HG03103 (cell line): ENCODE results near the gene NCS1.

Experiments used
- ATAC-seq: cut with Tn5 transposase; IDR thresholded peaks from one replicate; pipeline ENCODE4 v1.9.1; 2021; ENCODE audit warnings: low read depth; ENCODE audit not compliant: unreplicated experiment

NCS1 gene

DNA sequence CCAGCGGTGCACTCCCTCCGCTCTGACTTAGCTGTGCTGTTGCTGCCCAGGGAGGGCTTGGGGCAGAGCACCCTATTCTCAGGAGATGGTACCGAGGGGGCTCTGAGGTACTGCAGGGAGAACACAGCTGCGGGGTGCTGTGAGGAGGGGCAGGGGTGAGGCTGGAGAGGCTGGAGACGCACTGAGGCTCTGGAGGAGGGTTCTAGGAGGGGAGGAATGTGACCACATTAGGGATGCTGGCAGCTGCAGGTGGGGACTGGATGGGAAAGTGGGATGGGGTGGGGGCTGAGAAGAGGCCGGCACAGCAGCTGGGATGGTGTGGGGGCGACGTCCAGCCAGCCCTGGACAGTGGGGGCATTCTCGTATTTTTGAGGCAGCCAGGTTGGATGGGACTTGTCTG lies 20.9 kb downstream of the NCS1 start:
- no peak for ATAC-seq

DNA sequence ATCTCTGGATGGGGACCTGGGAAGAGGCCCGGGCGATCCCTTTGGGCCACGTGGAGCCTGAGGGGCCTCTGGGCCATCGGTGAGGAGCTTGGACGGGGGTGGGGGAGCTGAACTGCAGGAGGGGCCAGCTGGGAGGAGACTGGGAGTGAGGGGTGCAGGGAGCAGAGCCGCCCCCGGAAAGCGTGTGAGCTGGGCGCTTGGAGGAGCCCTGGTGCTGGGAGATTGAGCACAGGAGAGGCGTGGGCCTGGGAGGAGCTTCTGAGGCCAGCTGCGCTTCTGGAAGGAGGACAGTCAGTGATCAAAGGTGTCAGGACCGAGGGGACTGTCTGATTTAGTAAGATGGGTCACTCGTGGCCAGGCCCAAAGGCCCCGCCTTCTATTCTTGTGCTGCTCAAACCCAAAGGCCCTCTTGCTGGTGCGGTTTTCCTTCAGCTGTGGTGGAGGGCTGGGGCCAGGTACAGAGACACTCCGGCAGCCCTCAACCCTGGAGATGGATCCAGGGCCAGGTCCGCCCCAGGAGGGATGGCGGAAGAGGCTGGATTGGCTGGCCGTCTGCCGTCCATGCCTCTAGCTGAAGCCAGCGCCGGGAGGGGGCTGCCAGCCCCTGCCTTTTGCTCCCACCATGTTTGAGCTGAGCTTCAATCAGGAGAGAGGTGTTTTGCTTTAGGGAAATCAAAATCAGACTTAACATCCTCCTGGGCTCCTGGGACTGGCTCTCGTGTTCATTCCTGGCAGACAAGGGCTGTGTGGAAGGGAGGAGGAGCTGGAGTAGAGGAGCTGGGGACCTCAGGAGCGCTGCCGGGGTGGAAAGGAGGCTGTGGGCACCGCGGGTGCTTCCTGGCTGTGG lies 21.6 kb downstream of the NCS1 start:
- ATAC-seq, result no peak

DNA sequence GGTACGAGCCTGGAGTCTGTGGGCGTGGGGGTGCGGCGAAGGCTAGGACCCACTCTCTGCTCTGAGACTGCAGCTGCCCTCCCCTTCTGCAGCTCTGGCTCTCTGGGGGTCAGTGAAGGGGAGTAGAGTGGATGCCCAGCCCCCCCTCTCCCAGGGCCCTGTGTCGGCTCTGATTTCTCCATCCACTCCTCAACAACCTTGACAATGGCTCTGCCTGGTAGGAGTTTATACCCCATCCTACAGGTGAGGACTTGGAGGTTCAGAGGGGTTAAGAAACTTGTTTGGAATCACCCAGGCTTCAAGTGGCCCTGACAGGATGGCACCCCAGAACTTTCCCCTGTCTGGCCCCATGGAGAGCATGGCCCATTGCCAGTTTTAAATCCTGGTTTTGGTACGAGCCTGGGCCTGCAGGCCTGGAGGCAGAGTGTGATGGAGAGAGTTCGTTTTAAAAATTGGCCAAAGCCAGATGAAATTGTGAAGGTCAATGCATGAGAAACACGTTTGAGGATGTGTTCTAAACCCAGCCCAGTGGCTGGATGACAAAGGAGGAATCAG lies 22.3 kb downstream of the NCS1 start:
- ATAC-seq, result no peak

DNA sequence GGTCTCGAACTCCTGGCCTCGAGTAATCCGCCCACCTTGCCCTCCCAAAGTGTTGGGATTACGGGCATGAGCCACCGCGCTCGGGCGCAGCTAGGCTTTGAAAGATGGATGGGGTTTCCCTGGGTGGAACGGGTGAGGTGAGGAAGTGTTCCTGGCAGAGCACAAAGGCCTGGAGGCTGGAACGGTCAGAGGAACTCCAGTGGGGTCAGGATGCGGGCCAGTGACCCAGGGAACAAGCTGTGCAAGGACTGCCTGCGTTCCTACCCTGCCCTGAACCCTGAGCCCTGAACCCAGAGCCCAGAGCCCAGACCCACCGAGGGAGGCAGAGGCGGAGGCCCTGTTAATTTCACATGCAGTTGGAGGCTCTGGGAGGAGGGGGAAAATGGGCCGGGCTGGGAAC lies 23.4 kb downstream of the NCS1 start:
- no peak for ATAC-seq

DNA sequence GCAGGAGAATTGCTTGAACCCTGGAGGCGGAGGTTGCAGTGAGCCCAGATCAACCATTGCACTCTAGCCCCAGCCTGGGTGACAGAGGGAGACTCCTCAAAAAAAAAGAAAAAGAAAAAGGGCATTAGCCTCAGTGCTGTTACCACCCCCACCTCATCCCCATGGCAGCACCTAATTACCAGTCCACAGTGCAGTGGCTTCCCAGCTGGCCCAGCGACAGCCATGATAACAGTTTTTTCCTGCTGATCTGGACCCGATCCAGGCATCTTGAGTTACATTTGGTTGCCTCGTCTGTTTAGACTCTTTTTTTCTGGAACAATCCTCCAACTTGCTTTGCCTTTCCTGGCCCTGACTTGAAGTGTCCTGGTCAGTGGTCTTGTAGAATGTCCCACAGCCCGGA lies 24.4 kb downstream of the NCS1 start:
- no peak for ATAC-seq

DNA sequence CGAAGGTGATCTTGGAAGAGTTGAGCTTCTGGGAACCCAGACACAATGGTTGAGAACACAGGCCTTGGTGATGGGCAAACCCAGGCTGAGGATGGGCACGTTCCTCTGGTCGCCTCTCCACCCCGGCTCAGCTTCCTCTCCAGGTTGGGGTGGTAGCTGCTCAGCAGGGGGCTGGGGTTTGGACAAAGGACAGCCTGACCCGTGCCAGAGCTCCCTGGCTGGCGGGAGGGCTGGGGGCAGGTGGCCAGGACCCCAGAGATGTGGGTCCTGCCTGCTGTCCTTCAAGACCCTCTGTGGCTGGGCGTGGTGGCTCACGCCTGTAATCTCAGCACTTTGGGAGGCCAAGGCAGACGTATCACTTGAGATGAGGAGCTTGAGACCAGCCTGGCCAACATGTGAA lies 25.2 kb downstream of the NCS1 start:
- ATAC-seq, result no peak

DNA sequence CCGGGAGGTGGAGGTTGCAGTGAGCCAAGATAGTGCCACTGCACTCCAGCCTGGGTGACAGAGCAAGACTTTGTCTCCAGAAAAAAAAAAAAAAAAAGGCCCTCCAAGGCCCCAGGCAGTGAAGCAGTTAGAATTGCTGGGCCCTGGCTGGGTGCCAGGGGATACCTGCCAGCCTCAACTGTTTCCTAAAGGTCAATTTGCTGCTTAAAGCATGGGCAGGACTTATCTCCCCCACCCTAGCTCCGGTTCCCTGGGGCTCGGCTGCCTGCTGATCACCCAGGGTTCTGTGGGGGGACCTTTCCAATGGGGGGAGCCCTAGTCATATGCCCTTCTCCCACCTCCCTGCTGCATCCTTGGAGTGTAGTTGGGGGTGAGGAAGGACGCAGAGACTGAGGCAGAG lies 25.7 kb downstream of the NCS1 start:
- ATAC-seq, result no peak

DNA sequence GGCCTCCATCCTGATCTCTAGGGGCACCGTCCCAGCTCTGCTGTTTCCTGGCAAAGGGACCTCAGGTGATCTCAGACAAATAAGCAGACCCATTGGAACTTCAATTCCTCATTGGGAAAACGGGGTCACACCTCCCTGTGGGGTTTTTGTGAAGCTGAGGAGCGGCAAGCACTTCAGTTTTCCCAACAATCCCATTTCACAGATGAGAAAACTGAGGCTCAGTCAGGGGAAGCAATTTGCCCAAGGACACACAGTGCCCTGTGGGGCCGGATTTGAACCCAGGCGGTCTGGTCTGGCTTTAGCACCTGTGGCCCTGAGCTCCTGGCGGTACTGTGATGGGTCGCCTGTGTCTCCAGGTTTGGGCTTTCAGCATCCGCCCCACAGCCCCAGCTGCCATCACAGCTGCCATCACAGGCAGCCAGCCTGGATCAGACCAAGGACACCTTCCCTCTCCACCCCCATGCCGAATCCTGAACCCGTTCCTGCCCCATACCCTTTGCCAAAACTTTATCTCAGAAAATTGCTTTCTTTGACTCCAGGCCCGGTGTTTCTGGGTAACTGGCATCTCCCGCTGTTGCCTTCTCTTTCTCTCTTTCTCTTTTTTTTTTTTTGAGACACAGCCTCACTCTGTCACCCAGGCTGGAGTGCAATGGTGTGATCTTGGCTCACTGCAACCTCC lies 26.4 kb downstream of the NCS1 start:
- no peak for ATAC-seq

DNA sequence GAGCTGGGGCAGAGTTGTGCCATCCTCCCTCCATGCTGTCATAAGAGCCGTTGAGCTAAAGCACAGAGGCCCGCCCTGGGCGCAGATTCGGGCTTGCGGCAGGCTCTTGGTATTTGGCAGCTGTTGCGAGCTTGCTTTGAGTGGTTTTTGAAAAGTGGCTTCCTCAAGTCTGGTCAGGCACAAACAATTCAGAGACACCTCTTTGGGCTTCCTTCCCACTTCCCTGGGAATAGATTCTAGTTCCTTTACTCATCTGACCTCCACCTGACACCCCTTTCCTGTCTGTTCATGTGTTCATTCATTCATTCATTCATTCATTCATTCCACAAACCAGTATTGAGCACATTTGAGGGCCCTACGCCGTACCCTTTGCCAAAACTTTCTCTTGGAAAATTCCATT lies 27.4 kb downstream of the NCS1 start:
- no peak for ATAC-seq

DNA sequence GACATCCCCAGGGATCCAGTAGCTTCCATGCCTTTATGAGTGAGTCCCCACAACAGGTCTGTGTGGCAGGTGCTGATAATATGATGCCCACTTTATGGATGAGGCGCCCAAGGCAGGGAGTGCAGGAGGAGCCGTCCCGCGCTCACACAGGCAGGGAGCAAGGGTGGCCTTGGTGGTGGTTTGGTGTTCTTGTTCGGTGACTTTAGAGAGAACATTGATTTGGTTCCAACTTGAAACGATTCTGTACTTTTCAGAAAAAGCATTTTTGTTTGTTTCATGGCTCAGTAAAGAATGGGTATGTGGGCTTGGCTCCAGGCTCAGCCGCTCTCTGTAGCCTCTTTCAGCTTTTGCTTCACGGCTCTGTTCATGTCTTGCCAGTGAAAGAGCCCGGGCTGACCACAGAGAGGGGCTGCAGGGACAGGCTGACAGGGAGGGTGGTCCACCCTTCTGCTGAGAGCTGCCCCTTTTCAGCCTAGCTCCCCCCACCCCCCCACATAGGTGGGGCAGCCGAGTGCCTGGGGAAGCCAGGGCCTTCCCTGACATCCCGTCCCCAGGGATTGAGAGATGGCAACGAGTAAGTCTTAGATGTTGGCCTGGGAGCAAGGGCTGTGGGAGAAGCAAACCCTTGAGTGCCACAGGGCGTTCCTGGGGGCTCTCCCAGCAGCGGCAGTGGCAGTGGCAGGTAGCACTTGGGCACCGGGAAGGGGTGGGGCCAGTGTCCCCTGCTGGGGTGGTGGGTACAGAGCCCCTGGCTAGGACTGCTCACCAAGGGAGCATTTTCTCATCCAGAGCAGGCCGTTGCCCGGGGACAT lies 28.0 kb downstream of the NCS1 start:
- no peak for ATAC-seq

DNA sequence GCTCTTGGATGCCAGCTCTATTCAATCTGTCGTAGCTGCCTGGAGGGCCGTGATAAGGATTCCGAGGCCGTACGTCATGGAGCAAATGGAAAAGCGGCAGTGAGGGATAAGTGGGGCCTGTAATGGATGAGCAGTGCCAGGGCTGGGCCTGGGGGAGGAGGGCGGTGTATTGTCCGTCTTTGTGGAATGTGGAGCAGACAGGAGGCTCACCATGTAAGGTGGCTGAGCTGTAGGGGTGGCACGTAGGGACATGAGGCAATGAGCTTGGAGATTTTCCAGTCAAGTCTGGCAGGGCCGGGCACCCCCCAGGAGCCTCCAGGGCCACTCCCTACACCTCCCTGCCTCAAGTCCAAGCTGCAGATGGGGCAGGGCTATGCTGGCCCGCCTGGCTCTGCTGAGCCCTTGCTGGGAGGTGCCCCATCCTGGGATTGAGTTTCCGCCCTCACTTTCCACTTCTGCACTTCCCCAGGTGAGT lies 29.2 kb downstream of the NCS1 start:
- no peak for ATAC-seq

DNA sequence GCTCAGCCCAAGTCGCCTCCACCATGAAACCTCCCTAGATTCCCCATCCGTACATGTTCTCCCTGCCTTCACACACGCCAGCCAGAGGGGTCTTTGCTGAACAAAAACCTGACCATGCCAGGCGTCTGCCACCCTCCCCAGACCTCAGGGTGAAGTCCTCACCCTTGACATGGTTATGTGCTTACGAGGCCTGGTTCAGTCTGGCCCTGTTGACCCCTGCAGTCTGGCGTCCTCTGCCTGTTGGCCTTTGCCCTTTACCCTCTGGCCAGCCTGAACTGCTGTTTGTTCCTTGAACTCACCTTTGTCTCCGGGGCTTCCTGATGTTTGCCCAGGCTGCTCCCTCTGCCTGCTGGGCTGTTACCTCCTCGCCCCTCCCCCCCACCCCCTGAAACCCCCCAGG lies 29.8 kb downstream of the NCS1 start:
- ATAC-seq, result no peak

DNA sequence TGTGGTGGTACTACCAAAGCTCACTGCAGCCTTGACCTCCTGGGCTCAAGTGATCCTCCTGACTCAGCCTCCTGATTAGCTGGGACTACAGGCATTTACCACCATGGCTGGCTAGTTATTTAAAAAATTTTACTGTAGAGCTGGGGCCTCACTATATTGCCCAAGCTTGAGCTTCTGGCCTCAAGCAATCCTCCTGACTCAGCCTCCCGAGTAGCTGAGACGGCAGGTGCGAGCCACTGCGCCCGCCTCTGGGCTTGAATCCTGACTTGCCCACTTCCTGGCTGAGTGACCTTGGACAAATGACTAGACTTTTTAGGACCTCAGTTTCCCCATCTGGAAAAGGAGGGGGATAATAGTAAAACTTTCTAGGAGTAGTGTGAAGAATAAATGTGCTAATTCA lies 32.1 kb downstream of the NCS1 start:
- no peak for ATAC-seq

DNA sequence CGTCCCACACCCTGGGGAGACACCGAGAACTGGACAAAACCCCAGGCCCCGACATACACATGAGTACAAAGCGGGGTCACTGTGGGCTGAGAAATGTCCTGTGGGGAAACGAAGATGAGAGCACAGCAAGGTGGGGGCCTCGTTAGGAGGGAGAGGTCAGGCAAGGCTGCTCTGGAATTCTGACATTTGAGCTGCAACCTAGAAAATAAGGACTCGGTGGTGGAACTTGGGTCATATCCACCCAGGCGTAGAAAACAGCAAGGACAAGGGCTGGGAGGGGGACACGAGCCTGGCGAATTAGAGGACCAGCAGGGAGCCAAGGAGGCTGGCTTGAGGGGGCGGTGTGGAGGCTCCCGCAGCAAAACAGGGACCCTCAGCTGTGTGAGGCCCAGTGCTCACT lies 32.8 kb downstream of the NCS1 start:
- ATAC-seq, result no peak

DNA sequence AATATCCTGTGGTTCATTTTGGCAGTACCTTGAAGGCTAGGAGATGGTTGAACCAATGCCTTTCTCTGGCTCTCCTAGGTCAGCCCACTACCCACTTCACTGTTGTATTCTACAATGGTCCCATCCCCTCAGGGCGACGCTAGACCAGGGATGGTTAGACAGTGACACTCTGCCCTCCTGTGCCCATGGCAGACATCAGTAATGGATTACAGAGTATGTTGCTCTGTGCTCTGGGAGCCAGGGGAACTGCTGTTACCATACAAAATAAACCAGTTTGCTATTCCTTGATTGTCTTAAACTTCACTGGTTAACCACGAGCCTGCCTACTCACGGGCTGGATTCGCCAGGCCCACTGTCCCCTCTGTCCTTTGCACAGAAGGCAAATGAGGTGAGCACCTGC lies 33.7 kb downstream of the NCS1 start:
- ATAC-seq, result no peak

DNA sequence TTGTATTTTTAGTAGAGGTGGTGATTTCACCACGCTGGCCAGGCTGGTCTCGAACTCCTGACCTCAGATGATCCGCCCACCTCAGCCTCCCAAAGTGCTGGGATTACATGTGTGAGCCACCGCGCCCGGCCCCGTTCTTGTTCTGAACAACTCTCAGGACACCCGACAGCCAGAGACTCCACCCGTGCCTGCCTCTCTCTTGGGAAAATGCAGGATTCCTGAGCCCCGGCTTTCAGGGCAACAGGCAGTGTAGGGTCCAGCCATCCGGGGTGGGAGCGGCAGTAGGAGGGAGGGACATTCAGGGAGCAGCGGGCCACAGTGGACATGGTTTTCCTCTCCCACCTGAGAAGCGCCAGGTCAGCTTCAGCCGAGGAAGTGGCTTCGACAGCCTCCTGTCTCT lies 34.4 kb downstream of the NCS1 start:
- no peak for ATAC-seq

DNA sequence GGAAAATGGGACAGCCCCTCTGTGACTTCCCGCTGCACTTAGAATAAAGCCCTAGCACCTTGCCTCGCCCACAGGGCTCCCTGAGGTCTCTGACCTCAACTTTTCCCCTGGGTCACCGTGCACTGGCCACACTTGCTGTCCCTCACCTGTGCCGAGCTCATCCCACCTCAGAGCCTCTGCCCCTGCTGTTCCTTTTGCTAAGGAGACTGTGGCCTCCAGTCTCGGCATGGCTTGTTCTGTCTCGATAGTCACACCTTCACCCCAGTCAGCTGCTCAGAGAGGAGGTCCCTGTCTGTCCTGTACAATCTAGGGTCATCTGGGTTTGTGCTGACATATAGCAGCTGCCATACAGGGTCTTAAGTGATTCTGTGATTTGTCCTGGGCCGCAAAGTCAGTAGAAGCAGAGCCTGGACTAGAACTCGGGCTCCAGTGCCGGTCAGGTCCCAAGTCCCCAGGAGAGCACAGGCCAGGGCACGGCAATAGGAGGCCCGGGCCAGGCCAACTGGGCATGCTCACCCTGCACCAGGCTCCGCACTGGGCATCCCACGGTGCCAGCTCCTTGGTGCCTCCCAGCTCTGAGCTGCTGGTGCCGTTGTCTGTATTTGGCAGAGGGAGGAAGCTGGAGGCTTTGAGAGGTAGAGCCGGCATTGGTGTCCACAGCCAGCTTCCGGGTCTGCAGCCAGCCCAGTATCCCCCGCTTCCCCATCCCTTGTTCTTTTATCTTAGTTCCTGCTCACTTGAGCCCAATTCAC lies 35.2 kb downstream of the NCS1 start:
- no peak for ATAC-seq

DNA sequence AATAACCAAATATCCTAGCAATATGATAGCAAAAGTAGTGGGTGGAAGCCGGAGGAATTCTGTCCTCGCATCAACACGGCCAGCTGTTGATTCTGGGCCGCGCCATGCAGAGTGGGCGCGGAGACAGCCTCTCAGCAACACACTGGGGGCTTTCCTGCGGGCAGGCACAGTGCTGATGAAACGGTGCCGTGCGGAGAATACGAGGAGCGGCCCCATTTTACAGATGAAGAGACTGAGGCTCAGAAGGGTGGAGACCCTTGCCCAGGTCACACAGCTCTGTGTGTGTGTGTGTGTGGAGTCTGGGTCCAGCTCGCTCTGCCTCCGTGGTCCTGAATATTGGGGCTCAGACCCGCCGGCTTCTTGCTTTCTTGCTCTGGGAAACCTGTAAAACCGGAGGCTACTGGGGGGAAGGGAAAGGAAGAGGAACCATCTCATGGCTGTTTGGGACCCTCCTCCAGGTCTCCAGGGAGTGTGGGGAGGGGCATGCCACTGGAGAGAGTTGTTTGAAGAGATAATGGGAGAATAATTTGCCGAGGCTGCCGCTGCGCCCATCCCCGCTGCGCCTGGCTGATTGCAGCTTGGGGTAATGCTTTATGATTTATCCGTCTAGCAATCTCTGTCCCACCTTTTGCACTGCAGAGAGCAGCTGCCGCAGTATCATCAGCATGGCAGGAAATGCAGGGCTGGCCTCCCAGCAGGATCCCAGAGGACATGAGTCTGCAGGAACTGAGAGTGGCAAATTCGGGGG lies 36.6 kb downstream of the NCS1 start:
- no peak for ATAC-seq

DNA sequence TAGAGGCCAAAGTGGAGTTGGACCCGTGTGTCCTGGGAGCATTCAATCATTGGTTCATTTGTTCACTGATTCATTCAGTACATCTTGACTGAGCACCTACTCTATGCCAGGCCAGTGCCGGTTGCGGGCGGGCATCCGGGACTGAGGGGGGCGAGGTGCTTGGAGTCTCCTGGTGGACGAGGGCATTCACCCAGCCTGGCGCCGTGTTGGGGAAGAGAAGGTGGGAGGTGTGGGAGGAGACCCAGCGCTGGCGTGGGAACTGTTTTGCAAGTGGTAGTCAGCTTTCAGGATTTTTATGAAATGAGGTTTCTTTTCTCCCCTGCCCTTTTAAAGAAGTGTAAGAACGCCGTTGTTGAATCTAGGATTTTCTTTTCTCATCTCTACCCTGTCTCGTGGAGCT lies 37.2 kb downstream of the NCS1 start:
- ATAC-seq, result no peak
